Measurements from ENCODE around the gene SUGCT. TPM values are rescaled to one million over a fixed set of nuclear protein-coding genes. Genes with fewer than 3 reads are reported as not detected.

Gene SUGCT
- total and polyA plus RNA-seq, 5 donors from 2014 or later: 0.52 to 3.1 (median 1.5) TPM; not detected in 1

- DNase-seq: no peak
- no peaks in the 10 kb centered on the region for H3K27me3 Mint-ChIP-seq
- H3K27ac Mint-ChIP-seq: no peak overlapping the region
- H3K36me3 ChIP-seq (ENCODE audit: control insufficient read depth, insufficient read depth, low read length): no peaks in the 10 kb centered on the region
- H3K27me3 ChIP-seq (ENCODE audit: control insufficient read depth, insufficient read depth, low read length): no peaks in the 10 kb centered on the region
- H3K9me3 Mint-ChIP-seq: peaks cover 0 to 25% (median 14%) of the 10 kb centered on the region in 7 donors
- ATAC-seq (ENCODE audit: low read depth in 2 of 2): no peak
- no peaks in the 10 kb centered on the region for H3K4me1 Mint-ChIP-seq
- H3K4me3 ChIP-seq (ENCODE audit: low read depth, low read length): no peak overlapping the region
- H3K4me1 ChIP-seq (ENCODE audit: control insufficient read depth, insufficient read depth, low read length, poor library complexity, severe bottlenecking): no peaks in the 10 kb centered on the region
- H3K4me3 Mint-ChIP-seq: no peak overlapping the region
- no peak overlapping the region for H3K27ac ChIP-seq (ENCODE audit: insufficient read depth, low read length, poor library complexity, severe bottlenecking)
- H3K9me3 ChIP-seq (ENCODE audit: control insufficient read depth in 2 of 2, low read length in 2 of 2): peaks cover 2 to 5% of the 10 kb centered on the region in 2 experiments
- H3K36me3 Mint-ChIP-seq: no peaks in the 10 kb centered on the region
Measured at GRCh38 chr7:40437936-40438634, 303.3 kb downstream of the SUGCT start.

DNA sequence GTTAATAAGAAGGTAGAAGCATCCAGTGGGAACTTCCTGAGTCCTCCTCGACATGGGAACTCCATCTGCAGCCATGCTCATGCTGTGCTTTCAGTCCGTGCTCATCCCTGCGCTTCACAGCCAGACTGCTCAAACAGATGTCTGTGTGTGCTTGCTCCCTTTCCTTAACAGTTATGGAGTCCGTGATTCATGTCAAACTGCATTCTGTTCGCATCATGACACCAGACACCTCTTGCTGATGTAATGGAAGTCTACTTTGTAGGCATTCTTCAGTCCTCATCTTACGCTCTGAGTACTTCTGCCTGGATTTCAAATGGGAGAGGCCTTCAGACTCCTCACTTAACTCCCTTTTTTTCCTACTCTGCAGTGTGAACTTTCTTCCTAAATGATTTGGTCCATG, 304.9 kb downstream of the SUGCT start:
- Histone ChIP-seq H3K4me3 (ENCODE audit: low read depth, low read length) (no peak overlapping the region), H3K27me3 (ENCODE audit: control insufficient read depth, insufficient read depth, low read length) (no peaks in the 10 kb centered on the region), H3K9me3 (ENCODE audit: control insufficient read depth in 2 of 2, low read length in 2 of 2) (peaks cover 2 to 5% of the 10 kb centered on the region in 2 experiments), H3K4me1 (ENCODE audit: control insufficient read depth, insufficient read depth, low read length, poor library complexity, severe bottlenecking) (no peaks in the 10 kb centered on the region), H3K27ac (ENCODE audit: insufficient read depth, low read length, poor library complexity, severe bottlenecking) (no peak overlapping the region), H3K36me3 (ENCODE audit: control insufficient read depth, insufficient read depth, low read length) (no peaks in the 10 kb centered on the region)
- H3K9me3 Mint-ChIP-seq: peaks cover 2 to 30% (median 13%) of the 10 kb centered on the region in 7 donors
- DNase-seq: no peak
- H3K27me3 Mint-ChIP-seq: no peaks in the 10 kb centered on the region
- no peak for ATAC-seq (ENCODE audit: low read depth in 2 of 2)
- no peak overlapping the region for H3K27ac Mint-ChIP-seq
- no peak overlapping the region for H3K4me3 Mint-ChIP-seq
- H3K36me3 Mint-ChIP-seq: no peaks in the 10 kb centered on the region
- no peaks in the 10 kb centered on the region for H3K4me1 Mint-ChIP-seq

GRCh38 chr7:40447345-40447744, 312.5 kb downstream of the SUGCT start:
- Histone ChIP-seq H3K4me1 (ENCODE audit: control insufficient read depth, insufficient read depth, low read length, poor library complexity, severe bottlenecking) (no peaks in the 10 kb centered on the region), H3K27ac (ENCODE audit: insufficient read depth, low read length, poor library complexity, severe bottlenecking) (no peak overlapping the region), H3K36me3 (ENCODE audit: control insufficient read depth, insufficient read depth, low read length) (no peaks in the 10 kb centered on the region), H3K9me3 (ENCODE audit: control insufficient read depth in 2 of 2, low read length in 2 of 2) (no peaks in the 10 kb centered on the region), H3K27me3 (ENCODE audit: control insufficient read depth, insufficient read depth, low read length) (no peaks in the 10 kb centered on the region), H3K4me3 (ENCODE audit: low read depth, low read length) (no peak overlapping the region)
- Mint-ChIP-seq H3K9me3 (peaks cover 0 to 14% (median 4%) of the 10 kb centered on the region in 7 donors), H3K27ac (no peak overlapping the region), H3K27me3 (no peaks in the 10 kb centered on the region), H3K4me3 (no peak overlapping the region), H3K36me3 (no peaks in the 10 kb centered on the region), H3K4me1 (no peaks in the 10 kb centered on the region)
- DNase-seq (no peak), ATAC-seq (ENCODE audit: low read depth in 2 of 2) (no peak)

DNA sequence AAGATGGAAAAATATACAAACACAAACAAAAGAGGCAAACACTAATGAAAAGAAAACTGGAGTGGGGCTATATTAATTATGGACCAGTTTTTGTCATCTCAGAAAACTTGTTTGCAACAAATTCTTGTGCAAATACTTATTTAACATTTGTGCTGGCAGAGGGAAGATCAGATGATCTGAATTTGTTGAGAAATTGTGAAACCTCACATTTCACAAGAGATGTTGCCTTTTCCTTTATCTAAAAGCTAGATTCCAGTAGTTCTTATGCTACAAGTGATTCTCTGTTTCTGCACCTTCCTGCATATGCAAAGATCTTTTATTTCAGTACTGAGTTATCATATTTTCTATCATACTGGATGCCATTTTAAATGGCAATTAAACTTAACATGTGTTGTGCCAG, 320.7 kb downstream of the SUGCT start:
- no peak overlapping the region for H3K27ac ChIP-seq (ENCODE audit: insufficient read depth, low read length, poor library complexity, severe bottlenecking)
- DNase-seq (no peak), ATAC-seq (ENCODE audit: low read depth in 2 of 2) (no peak)
- no peak overlapping the region for H3K4me3 ChIP-seq (ENCODE audit: low read depth, low read length)
- no peaks in the 10 kb centered on the region for H3K36me3 ChIP-seq (ENCODE audit: control insufficient read depth, insufficient read depth, low read length)
- no peaks in the 10 kb centered on the region for H3K4me1 ChIP-seq (ENCODE audit: control insufficient read depth, insufficient read depth, low read length, poor library complexity, severe bottlenecking)
- no peaks in the 10 kb centered on the region for H3K27me3 ChIP-seq (ENCODE audit: control insufficient read depth, insufficient read depth, low read length)
- no peak overlapping the region for H3K27ac Mint-ChIP-seq
- no peak overlapping the region for H3K4me3 Mint-ChIP-seq
- no peaks in the 10 kb centered on the region for H3K27me3 Mint-ChIP-seq
- no peaks in the 10 kb centered on the region for H3K36me3 Mint-ChIP-seq
- peaks cover 0 to 11% (median 3%) of the 10 kb centered on the region in 7 donors for H3K9me3 Mint-ChIP-seq
- no peaks in the 10 kb centered on the region for H3K9me3 ChIP-seq (ENCODE audit: control insufficient read depth in 2 of 2, low read length in 2 of 2)
- H3K4me1 Mint-ChIP-seq: no peaks in the 10 kb centered on the region

DNA sequence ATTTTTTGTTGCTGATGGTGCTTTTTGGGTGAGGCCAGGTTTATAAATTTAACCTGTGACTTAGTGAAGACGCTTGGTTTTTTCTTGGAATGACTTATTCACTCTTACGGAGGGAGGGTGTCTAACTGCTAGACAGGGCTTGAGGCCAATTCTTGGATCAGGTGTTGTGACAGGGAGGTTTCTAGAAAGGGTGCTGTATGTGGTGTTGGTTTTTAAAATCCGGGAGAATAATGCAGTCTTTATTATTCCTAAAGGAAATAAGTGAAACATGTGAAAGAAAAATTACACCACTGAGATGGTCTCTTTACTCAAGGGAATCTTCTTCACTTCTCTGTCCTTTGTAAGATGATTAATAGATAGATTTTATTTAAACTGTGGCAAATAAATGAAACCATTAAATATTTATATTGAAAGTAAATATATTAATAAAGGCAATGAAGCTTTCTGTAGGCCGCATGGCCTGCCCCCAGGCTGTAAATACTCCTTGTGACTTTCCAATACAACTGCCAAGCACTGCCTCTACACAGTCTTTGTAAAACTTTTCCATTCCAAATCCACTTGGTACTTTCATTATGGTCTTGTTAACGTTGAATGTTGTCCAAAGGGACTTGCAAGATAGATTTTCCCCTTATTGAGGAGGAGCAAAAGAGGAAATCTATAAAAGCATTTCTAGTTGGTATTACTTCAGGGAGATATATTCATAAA, 323.1 kb downstream of the SUGCT start:
- H3K27me3 ChIP-seq (ENCODE audit: control insufficient read depth, insufficient read depth, low read length): no peaks in the 10 kb centered on the region
- H3K4me3 ChIP-seq (ENCODE audit: low read depth, low read length): no peak overlapping the region
- H3K36me3 Mint-ChIP-seq: no peaks in the 10 kb centered on the region
- no peaks in the 10 kb centered on the region for H3K27me3 Mint-ChIP-seq
- peaks cover 0 to 7% (median 3%) of the 10 kb centered on the region in 7 donors for H3K9me3 Mint-ChIP-seq
- H3K4me1 ChIP-seq (ENCODE audit: control insufficient read depth, insufficient read depth, low read length, poor library complexity, severe bottlenecking): no peaks in the 10 kb centered on the region
- ATAC-seq (ENCODE audit: low read depth in 2 of 2) (no peak), DNase-seq (no peak)
- no peaks in the 10 kb centered on the region for H3K36me3 ChIP-seq (ENCODE audit: control insufficient read depth, insufficient read depth, low read length)
- H3K4me3 Mint-ChIP-seq: no peak overlapping the region
- H3K27ac Mint-ChIP-seq: no peak overlapping the region
- no peak overlapping the region for H3K27ac ChIP-seq (ENCODE audit: insufficient read depth, low read length, poor library complexity, severe bottlenecking)
- H3K9me3 ChIP-seq (ENCODE audit: control insufficient read depth in 2 of 2, low read length in 2 of 2): no peaks in the 10 kb centered on the region
- H3K4me1 Mint-ChIP-seq: no peaks in the 10 kb centered on the region

GRCh38 chr7:40463446-40463845, 328.6 kb downstream of the SUGCT start:
- no peak overlapping the region for H3K4me3 ChIP-seq (ENCODE audit: low read depth, low read length)
- no peak overlapping the region for H3K4me3 Mint-ChIP-seq
- H3K36me3 ChIP-seq (ENCODE audit: control insufficient read depth, insufficient read depth, low read length): no peaks in the 10 kb centered on the region
- no peaks in the 10 kb centered on the region for H3K27me3 Mint-ChIP-seq
- H3K9me3 Mint-ChIP-seq: peaks cover 0 to 6% (median 0%) of the 10 kb centered on the region in 7 donors
- no peaks in the 10 kb centered on the region for H3K9me3 ChIP-seq (ENCODE audit: control insufficient read depth in 2 of 2, low read length in 2 of 2)
- H3K4me1 ChIP-seq (ENCODE audit: control insufficient read depth, insufficient read depth, low read length, poor library complexity, severe bottlenecking): no peaks in the 10 kb centered on the region
- no peak overlapping the region for H3K27ac ChIP-seq (ENCODE audit: insufficient read depth, low read length, poor library complexity, severe bottlenecking)
- no peak for DNase-seq
- no peak overlapping the region for H3K27ac Mint-ChIP-seq
- no peaks in the 10 kb centered on the region for H3K36me3 Mint-ChIP-seq
- no peaks in the 10 kb centered on the region for H3K4me1 Mint-ChIP-seq
- no peaks in the 10 kb centered on the region for H3K27me3 ChIP-seq (ENCODE audit: control insufficient read depth, insufficient read depth, low read length)
- ATAC-seq (ENCODE audit: low read depth in 2 of 2): no peak

DNA sequence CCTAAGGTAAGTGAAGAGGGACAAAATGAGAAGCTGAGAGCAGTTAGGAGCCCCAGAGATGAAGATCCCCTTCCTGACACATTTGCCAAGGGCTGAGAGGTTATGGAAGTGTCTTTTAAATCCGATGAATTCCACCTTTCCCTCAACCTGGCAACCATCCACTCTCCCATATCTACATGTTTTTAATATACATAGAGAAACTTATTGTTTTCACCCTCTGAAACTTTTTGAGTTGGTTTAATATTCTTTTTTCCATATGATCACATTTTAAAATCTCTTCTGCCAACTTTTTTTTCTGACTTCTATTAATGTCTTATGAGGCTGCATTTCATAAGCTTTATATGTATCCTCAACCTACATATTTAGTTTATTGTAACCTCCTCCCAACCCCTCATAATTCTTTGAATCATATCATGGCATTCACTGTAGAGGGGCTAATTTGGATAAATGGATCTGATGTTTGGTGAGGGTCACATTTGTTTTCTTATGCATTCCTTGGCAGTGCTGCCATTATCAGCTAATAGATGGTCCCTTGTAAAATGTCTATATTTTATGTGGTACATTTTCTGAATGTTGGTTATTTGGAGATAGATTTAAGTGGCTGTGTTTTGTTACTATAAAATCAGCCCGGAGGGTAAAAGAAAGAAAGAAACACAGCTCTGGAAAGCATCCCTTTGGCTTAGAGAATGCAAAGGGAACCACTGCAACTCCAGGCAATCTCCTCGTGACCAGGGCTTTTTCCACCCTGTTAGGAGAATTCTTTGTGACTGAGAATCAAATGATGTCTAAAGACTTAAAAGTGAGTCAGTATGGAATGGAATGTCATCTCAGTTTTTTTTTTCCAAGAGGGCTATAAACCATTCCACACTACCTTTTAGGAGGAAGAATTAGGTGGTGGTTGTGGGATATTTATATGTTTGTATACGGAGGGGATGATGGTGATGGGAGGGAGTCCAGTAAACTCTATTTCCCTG, 334.4 kb downstream of the SUGCT start:
- H3K9me3 Mint-ChIP-seq: peaks cover 0 to 2% (median 0%) of the 10 kb centered on the region in 7 donors
- no peak overlapping the region for H3K4me3 Mint-ChIP-seq
- no peak for ATAC-seq (ENCODE audit: low read depth in 2 of 2)
- Histone ChIP-seq H3K4me3 (ENCODE audit: low read depth, low read length) (no peak overlapping the region), H3K9me3 (ENCODE audit: control insufficient read depth in 2 of 2, low read length in 2 of 2) (no peaks in the 10 kb centered on the region), H3K27ac (ENCODE audit: insufficient read depth, low read length, poor library complexity, severe bottlenecking) (no peak overlapping the region), H3K4me1 (ENCODE audit: control insufficient read depth, insufficient read depth, low read length, poor library complexity, severe bottlenecking) (no peaks in the 10 kb centered on the region), H3K27me3 (ENCODE audit: control insufficient read depth, insufficient read depth, low read length) (no peaks in the 10 kb centered on the region), H3K36me3 (ENCODE audit: control insufficient read depth, insufficient read depth, low read length) (no peaks in the 10 kb centered on the region)
- no peaks in the 10 kb centered on the region for H3K36me3 Mint-ChIP-seq
- no peak overlapping the region for H3K27ac Mint-ChIP-seq
- no peak for DNase-seq
- no peaks in the 10 kb centered on the region for H3K4me1 Mint-ChIP-seq
- no peaks in the 10 kb centered on the region for H3K27me3 Mint-ChIP-seq

All from CD4-positive, CD25-positive, alpha-beta regulatory T cell (primary cell).